A549 (cell line): ENCODE results near the gene GABRR2.

ENCODE experiments used
- CTCF ChIP-seq: fragments of >200 bp; sonication (Bioruptor Twin); formaldehyde crosslinking; IDR thresholded peaks from 3 replicates; pipeline ENCODE4 v1.5.1; 2016
- HOXB13 ChIP-seq: fragments of 250-450 bp; sonication (Bioruptor Pico); IDR thresholded peaks from 2 replicates; pipeline ENCODE4 v1.5.0; 2020; ENCODE audit warnings: low read depth, mild to moderate bottlenecking, moderate library complexity
- JUNB ChIP-seq: fragments of >200 bp; sonication (Bioruptor Twin); formaldehyde crosslinking; IDR thresholded peaks from 2 replicates; pipeline ENCODE4 v1.6.1; 2016
- KDM1A ChIP-seq: fragments of 200-600 bp; sonication (generic); IDR thresholded peaks from 2 replicates; pipeline ENCODE4 v1.6.1; 2016; ENCODE audit warnings: low read depth, mild to moderate bottlenecking
- MAFK ChIP-seq: fragments of 450-650 bp; IDR thresholded peaks from 2 replicates; pipeline ENCODE4 v1.6.1; 2014; ENCODE audit not compliant: partially characterized antibody
- MAX ChIP-seq: IDR thresholded peaks from 2 replicates; pipeline ENCODE4 v1.6.1; 2012
- MYC ChIP-seq: IDR thresholded peaks from 2 replicates; pipeline ENCODE4 v1.6.1; 2012; ENCODE audit warnings: mild to moderate bottlenecking, inconsistent platforms, low read length, improper control_type of control experiment, borderline replicate concordance
- RAD21 ChIP-seq, 2 experiments: fragments of >200 bp in 1 of 2; sonication (Bioruptor Twin) in 1 of 2; formaldehyde crosslinking in 1 of 2; IDR thresholded peaks in 1 of 2; conservative IDR thresholded peaks in 1 of 2; 2 replicates in 1 of 2; 3 replicates in 1 of 2; pipeline ENCODE4 v1.6.1; 2012 to 2018; ENCODE audit warnings: inconsistent platforms in 1 of 2
- RNF2 ChIP-seq: fragments of 200-600 bp; sonication (generic); IDR thresholded peaks from 2 replicates; pipeline ENCODE4 v1.6.1; 2016; ENCODE audit warnings: low read depth, mild to moderate bottlenecking, antibody characterized with exemption, moderate library complexity, borderline replicate concordance
- ZFP36 ChIP-seq: fragments of 450-650 bp; IDR thresholded peaks from 2 replicates; pipeline ENCODE4 v1.6.1; 2014; ENCODE audit warnings: borderline replicate concordance; ENCODE audit not compliant: partially characterized antibody
- ZNF302 ChIP-seq: fragments of 250-450 bp; sonication (Bioruptor Pico); IDR thresholded peaks from 2 replicates; pipeline ENCODE4 v1.9.0; 2021; ENCODE audit warnings: inconsistent platforms, mild to moderate bottlenecking, moderate library complexity

GRCh38 chr6:89209457-89209856 lies 105.6 kb downstream of the GABRR2 start:
- TF ChIP-seq CTCF, result no peak
- TF ChIP-seq MAFK, result no peak
- TF ChIP-seq HOXB13 (CRISPR knock-in tag), result no peak
- no peak for TF ChIP-seq ZFP36
- TF ChIP-seq JUNB, result no peak
- TF ChIP-seq MAX, result no peak
- TF ChIP-seq MYC, result no peak
- TF ChIP-seq ZNF302 (CRISPR knock-in tag), result no peak
- no peak for TF ChIP-seq RNF2
- TF ChIP-seq KDM1A, result no peak
- no peak for TF ChIP-seq RAD21 (conservative IDR thresholded peaks at IDR 0.05 in 1 of 2, IDR thresholded peaks at IDR 0.05 in 1 of 2)
